IPS-NIHi7 (cell line): ENCODE data around the gene TCP11L1.
A peak's percentile ranks its signal among the peaks of the same experiment; 100 is the strongest.

ENCODE experiments used
- DNase-seq: peaks from one replicate; pipeline ENCODE4 v3.0.0; 2012; ENCODE audit warnings: mixed read lengths; ENCODE audit errors: extremely low spot score

Gene TCP11L1

GRCh38 chr11:33039274-33040032, at the start of gene TCP11L1:
TSS of gene TCP11L1 (plus strand) at chr11:33039572. CDS start at chr11:33043774, 4,202 bp downstream.
- peak; percentile 71 for DNase-seq

- no peak for DNase-seq
Measured at GRCh38 chr11:32990481-32990880, 48.9 kb upstream of the TCP11L1 start.

GRCh38 chr11:32991427-32991826, 47.9 kb upstream of the TCP11L1 start:
- DNase-seq = no peak

GRCh38 chr11:32991898-32992297, 47.5 kb upstream of the TCP11L1 start:
- DNase-seq = no peak

DNA sequence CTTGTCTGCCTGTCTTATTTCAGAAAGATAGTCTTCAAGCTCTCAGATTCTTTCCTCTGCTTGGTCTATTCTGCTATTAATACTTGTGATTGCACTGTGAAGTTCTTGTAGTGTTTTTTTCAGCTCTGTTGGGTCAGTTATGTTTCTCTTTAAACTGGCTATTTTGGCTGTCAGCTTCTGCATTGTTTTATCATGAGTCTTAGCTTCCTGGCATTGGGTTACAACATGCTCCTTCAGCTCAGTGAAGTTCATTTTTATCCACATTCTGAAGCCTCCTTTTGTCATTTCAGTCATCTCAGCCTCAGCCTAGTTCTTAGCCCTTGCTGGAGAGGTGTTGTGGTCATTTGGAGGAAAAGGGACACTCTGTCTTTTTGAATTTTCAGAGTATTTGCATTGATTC, 39.2 kb upstream of the TCP11L1 start:
- no peak for DNase-seq

DNA sequence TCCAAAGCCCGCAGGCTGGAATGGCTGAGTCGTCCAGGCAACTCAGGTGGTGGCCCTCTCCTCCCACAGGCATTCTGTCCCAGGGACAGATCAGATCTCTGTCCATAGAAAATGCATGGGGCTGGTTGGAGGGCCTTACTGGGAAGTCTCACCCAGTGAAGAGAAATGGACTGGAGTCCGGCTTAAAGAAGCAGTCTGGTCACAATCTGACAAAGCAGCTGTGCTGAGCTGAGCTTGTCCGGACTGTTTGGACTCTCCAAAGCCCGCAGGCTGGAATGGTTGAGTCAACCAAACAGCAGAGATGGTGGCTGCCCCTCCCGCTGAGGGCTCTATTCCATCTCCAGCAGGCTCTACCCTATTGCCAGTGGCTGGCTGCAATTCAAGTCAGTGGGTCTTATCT, 38.1 kb upstream of the TCP11L1 start:
- DNase-seq = no peak

DNA sequence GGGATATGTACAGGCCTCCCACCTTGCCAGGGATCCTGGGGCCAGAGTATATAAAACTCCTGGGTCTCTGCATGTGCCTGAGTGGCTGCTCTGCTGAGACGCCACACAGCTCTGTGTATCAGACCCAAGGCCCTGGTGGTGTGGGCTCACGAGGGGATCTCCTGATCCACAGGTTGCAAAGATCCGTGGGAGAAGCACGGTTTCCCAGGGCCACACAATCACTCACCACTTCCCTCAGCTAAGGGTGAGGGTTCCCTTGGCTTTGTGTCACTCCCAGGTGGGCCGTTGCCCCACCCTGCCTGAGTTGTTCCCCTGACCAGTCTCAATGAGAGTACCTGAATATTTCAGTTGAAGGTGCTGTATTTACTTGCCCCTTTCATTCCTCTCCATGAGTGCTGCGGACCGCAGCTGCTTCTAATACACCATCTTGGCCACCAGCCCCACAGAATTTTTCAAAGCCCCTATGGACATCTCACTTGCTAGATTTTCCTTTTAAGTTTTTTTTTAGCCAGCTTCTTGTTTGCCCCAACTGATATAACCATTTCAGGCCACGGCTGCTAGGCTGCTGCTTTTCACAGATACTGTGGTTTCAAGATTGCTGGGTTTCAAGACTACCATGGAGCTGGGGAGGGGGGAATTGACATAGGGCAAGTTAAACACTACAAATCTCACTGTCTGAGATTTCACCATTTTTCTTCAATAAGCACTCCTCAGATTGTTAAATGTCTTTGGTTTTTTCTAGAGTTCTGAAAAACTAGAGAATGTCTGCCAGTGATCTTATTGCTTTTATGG, 37.4 kb upstream of the TCP11L1 start:
- DNase-seq = no peak

DNA sequence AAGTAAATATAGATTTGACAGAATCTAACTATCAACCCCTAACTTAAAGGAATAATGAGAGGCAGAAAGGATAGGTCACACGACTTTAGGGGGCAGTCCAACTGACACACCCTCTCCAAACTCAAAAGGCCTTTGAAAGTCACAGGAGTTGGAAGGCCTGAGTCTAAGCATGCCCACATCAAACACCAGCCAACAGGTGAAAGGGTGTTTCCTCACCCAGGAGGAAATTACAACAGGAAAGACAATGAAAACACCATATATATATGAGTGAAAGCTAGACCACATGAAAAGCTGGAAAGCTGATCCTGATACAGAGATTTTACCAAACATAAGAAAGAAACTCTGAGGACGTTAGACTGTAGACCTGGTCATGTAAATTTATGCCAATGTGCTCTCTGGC, 34.2 kb upstream of the TCP11L1 start:
- no peak for DNase-seq

DNA sequence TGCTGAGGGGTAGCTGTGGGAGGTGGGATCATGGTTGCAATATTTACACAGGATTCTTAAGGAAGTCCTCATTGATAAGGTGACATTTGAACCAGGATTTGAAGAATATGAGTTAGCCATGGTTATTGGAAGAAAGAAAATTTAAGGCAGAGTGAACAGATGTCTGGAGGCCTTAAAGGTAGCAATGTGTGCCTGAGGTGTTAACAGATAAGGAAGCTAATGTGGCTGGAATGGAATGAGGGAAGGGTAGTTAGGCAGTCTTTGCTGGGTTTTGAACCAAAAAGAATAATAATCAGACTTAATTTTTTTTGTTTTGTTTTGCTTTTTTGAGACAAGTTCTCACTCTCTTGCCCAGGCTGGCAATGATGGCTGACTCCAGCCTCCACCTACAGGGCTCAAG, 33.4 kb upstream of the TCP11L1 start:
- DNase-seq = no peak

DNA sequence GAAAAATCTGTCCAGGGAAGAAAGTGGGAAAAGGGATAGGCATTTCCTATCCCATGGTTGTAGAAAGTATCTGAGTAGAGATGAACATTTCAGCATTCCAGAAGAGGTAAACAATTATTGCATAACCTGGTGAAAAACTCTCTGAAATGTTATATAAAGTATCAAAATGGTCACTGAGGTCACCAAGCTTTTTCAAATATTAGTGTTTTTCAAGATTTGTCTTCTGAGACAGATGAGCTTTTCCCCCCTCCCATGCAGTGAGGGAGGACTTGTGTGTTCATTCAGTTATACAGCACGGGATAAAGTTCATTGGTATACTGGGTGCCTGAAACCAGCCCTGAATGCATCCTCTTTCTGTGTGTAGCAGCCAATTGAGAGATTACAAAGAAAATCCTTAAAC, 25.6 kb upstream of the TCP11L1 start:
- DNase-seq = no peak

- peak; percentile 95 for DNase-seq
Measured at GRCh38 chr11:33015621-33016551, 23.5 kb upstream of the TCP11L1 start, which contains the start of gene DEPDC7. TSS of gene DEPDC7 (plus strand) at chr11:33015878. CDS start at chr11:33015956, 78 bp downstream.

DNA sequence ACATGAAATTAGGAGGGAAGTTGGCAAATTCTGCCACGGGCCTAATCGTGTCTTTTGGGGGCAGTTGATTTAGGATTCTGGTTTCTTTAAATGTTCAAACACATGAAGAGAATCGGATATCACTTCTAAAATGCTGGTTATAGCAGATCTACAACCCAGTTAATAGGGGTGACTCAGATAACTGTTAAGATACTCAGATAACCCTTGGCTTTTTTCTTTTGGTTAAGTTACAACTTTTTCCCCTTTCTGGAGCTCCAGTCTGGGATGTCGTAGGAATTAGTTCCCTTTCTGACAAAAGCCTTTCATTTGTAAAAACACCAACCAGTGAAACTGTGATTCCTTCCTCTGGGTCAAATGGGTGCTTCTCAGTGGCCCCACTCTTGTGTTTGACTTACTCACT, 22.7 kb upstream of the TCP11L1 start:
- no peak for DNase-seq

DNA sequence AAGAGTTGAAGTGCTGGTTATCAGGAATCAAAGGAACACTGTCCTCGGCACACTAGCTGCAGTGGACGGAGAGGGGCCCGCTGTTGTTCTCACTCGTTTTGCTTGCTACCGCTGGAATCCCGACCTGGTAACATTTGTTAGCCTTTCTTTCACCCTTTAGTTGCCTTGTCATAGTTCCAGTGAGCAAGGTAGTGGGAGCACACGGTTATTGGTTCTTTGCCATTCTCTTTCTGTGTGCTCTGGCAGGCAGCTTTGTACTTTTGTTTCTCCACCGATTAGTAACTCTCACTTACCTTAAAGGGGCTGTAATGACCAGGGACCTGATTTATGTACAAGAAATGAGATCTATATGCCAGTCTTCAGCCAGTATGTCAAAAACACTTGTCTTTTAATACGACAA, 21.9 kb upstream of the TCP11L1 start:
- DNase-seq = no peak

- no peak for DNase-seq
Measured at GRCh38 chr11:33017965-33018364, 21.4 kb upstream of the TCP11L1 start.

- no peak for DNase-seq
Measured at GRCh38 chr11:33018840-33019239, 20.5 kb upstream of the TCP11L1 start.

GRCh38 chr11:33021501-33021900, 17.9 kb upstream of the TCP11L1 start:
- no peak for DNase-seq

- DNase-seq = no peak
Measured at GRCh38 chr11:33021937-33022336, 17.4 kb upstream of the TCP11L1 start.

GRCh38 chr11:33025339-33025722, 14.0 kb upstream of the TCP11L1 start:
- DNase-seq = no peak

GRCh38 chr11:33027233-33027632, 12.1 kb upstream of the TCP11L1 start:
- no peak for DNase-seq

DNA sequence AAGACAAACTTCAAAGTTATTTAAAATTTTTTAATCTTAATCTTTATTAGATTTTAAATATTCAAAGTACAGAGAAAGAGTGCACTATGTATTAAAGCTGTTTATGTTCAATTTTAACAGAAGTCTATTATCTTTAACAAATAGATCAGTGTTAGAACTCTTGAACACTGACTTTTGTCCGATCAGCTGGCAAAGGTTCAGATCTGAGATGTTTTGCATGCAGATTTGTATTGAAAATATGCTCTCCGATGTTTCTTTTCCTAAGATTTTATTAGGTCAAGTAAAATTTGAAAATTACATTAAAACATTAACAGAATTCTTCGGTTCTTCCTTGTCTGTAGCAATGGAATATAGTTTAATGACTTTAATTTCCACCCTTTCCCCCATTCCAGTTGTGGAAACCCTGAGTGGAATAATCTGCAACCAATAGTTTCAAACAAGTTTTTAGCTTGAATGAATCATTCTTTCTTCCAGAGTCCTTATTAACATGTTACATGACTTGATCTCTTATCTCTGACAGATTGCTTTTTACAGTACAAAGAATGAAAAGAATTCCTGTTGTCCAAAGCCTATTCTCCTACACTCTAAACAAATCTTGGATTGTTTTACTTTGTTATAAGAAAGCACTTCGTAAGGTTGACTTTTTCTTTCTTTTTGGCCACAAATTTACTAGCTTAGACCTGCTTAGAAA, 11.4 kb upstream of the TCP11L1 start:
- DNase-seq = no peak

- no peak for DNase-seq
Measured at GRCh38 chr11:33028537-33028914, 10.8 kb upstream of the TCP11L1 start.
